ENCODE measurements around the gene MED13. TPM values are rescaled to one million over a fixed set of nuclear protein-coding genes. Genes with fewer than 3 reads are reported as not detected.

MED13 gene
- total RNA-seq, 4 donors from 2014 or later: 54.2 to 83.6 (median 61.8) TPM

- H3K4me3 ChIP-seq (ENCODE audit: low read depth, poor library complexity, severe bottlenecking): no peak overlapping the region
- 85 to 90% methylated on average over 3 of the region's 3 CpGs for WGBS, 2 donors
- intact Hi-C loops (cut with DNase I; ENCODE audit: low total_unique reads): no loop called here
- DNase-seq (ENCODE audit: low spot score in 2 of 2): no peak
- no peak for TF ChIP-seq POLR2A (IDR thresholded peaks at IDR 0.05)
- TF ChIP-seq CTCF (IDR thresholded peaks at IDR 0.05): no peak
Measured at GRCh38 chr17:62089334-62089733, 24.3 kb upstream of the MED13 start.

- no peak overlapping the region for H3K4me3 ChIP-seq (ENCODE audit: low read depth, poor library complexity, severe bottlenecking)
- TF ChIP-seq CTCF (IDR thresholded peaks at IDR 0.05): no peak
- TF ChIP-seq POLR2A (IDR thresholded peaks at IDR 0.05): no peak
- WGBS, 2 donors: 89 to 94% methylated on average over 2 of the region's 2 CpGs
- intact Hi-C loops (cut with DNase I; ENCODE audit: low total_unique reads): no loop called here
- no peak for DNase-seq (ENCODE audit: low spot score in 2 of 2)
Measured at GRCh38 chr17:62086737-62087136, 21.7 kb upstream of the MED13 start.

- intact Hi-C loops (cut with DNase I; ENCODE audit: low total_unique reads): no loop called here
- no peak overlapping the region for H3K4me3 ChIP-seq (ENCODE audit: low read depth, poor library complexity, severe bottlenecking)
- DNase-seq (ENCODE audit: low spot score in 2 of 2): no peak
- WGBS, 2 donors: 64 to 65% methylated on average over 7 of the region's 7 CpGs
- no peak for TF ChIP-seq POLR2A (IDR thresholded peaks at IDR 0.05)
- TF ChIP-seq CTCF (IDR thresholded peaks at IDR 0.05): no peak
Measured at GRCh38 chr17:62085511-62086408, 20.7 kb upstream of the MED13 start.

GRCh38 chr17:62084585-62084984 is 19.5 kb upstream of the MED13 start:
- TF ChIP-seq POLR2A (IDR thresholded peaks at IDR 0.05) (no peak), CTCF (IDR thresholded peaks at IDR 0.05) (no peak)
- intact Hi-C loops (cut with DNase I; ENCODE audit: low total_unique reads): no loop called here
- WGBS, 2 donors: 61 to 74% methylated on average over 3 of the region's 3 CpGs
- no peak overlapping the region for H3K4me3 ChIP-seq (ENCODE audit: low read depth, poor library complexity, severe bottlenecking)
- no peak for DNase-seq (ENCODE audit: low spot score in 2 of 2)

- 97 to 98% methylated on average over 3 of the region's 3 CpGs for WGBS, 2 donors
- no peak overlapping the region for H3K4me3 ChIP-seq (ENCODE audit: low read depth, poor library complexity, severe bottlenecking)
- intact Hi-C loops (cut with DNase I; ENCODE audit: low total_unique reads): no loop called here
- TF ChIP-seq POLR2A (IDR thresholded peaks at IDR 0.05) (no peak), CTCF (IDR thresholded peaks at IDR 0.05) (no peak)
- no peak for DNase-seq (ENCODE audit: low spot score in 2 of 2)
Measured at GRCh38 chr17:62083651-62084050, 18.6 kb upstream of the MED13 start.
